ENCODE data around the gene C11orf54.

The C11orf54 gene

DNA sequence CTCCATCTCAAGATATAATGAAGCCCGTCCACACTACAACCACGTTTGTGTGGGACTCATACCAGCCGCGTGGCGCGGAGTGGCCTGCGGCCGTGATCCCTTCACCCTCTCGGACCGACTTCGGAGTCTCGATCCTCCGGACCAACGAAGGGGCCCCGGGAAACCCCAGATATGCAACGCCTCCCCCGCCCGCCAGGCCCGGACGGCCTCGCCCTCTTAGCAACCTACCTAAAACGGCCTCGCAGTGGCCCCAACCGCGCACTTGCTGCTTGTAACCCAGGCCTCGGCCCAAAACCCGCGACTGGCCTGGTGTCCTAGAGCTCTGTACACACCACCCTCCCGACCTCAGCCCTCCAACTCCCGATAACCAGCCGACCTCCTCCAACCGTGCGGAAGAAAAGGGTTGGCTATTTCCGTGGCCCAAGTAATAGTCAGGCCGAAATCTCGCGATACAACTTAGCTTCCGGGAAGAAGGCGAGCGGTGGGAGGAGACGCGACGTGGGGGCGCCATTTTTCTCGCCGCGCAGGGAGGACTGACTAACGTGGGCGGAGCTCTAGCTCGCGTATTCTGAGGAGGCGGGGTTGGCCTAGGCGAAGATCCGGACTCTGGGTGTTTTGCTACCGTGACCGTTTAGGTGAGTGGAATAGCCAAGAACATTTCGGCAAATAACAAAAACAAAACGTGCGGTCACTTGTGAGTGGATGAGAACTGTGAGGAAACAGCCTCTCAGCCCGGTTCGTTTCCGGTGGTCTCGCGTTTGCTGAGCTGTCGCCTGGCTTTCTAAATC, at the start of gene C11orf54, which contains the start of gene TAF1D:
TSS of gene C11orf54 (plus strand) at position 579 of the 788 bp plus-strand sequence. CDS start 5,722 bp downstream, outside the sequence.
TSS of gene TAF1D (minus strand) at position 402 of the 788 bp plus-strand sequence. CDS start 2,191 bp downstream, outside the sequence.
- peak; percentile 99 for DNase-seq

DNA sequence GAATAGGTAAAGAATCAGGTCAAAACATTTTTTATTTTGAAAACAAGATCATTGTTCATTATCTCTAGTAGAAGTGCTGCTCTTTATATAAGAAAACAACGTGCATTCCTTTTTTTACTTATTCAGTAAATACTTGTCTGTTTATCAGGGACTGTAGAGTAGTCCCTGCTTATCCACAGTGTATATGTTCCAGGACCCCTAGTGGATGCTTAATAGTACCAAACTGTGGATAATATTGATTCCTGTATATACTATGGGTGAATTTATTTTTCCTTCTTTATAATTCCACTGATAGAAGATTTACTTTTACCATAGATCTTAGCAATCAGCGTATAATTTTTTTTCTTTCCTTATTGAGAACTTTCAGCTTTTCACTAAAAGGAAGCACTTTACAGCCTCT, 47.4 kb upstream of the C11orf54 start:
- no peak for DNase-seq

DNA sequence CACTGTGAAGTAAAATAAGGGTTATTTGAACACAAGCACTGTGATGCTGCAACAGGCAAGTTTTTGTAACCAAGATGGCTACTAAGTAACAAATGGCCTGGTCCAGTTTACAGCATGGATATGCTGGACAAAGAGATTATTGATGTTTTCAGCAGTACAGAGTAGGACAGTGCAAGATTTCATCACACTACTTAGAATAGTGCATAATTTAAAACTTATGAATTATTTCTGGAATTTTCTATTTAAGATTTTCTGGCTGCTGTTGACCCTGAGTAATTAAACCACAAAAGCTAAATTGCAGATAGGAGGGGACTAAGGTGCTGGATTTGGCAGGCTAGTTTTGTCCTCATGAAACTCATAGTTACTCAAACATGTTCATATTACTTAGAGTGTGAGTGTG, 46.9 kb upstream of the C11orf54 start:
- no peak for DNase-seq

DNA sequence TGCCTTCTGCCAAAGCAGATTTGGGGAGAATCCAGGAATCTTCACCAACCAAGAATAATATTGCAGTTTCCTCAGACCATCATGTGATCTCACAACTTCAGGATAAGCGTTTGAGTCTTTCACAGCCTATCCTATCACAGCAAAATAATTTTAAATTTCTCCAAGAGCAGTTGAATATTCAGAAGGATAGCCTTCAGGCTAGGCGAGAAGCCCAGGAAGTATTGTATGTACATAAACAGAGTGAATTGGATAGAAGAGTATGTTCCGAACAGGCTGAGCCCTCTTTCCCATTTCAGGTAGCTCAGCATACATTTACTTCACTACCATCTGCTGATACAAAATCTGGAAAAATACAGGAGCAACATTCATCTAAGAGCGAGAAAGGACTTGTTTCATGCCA, 43.9 kb upstream of the C11orf54 start:
- no peak for DNase-seq

DNA sequence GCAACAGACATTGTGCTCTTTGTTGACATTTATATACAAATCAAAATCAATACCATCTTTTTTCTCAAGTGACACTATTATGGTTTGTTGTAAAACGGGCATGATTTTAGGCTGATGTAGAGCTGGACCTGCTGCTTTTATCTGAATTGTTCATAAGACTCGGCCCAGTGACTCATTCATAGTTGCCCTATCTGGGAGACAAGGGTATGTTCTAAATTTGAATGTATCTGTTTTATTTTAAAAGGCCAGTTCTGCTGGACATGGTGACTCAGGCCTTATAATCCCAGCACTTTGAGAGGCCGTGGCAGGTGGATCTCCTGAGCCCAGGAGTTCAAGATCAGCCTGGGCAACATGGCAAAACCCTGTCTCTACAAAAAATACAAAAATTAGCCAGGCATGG, 40.6 kb upstream of the C11orf54 start:
- no peak for DNase-seq

DNA sequence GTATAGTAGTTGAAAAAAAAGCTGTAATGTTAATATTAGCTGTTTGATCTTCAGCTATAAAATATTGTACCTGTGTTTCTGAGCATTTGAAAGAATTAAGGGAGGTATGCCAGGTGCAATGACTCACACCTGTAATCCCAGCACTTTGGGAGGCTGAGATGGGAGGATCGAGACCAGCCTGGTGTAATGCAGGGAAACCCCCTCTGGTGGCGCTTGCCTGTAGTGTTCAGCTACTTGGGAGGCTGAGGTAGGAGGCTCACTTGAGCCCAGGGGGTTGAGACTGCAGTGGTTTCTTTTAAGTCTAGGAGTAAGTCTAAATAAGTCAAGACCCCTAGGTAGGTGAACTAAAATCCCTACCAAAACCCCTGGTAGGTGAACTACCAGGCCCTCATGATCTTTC, 37.2 kb upstream of the C11orf54 start:
- DNase-seq: no peak

DNA sequence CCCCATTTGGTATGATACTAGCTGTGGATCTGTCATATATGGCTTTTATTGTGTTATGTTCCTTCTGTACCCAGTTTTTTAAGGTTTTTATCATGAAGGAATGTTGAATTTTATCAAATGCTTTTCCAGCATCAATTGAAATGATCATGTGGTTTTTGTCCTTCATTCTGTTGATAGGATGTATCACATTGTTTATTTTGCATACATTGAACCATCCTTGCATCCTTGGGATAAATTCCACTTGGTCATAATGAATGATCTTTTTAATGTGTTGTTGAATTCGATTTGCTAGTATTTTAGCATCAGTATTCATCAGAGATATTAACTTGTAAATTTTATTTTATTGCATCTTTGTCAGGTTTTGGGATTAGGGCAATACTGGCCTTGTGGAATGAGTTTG, 31.2 kb upstream of the C11orf54 start:
- no peak for DNase-seq

DNA sequence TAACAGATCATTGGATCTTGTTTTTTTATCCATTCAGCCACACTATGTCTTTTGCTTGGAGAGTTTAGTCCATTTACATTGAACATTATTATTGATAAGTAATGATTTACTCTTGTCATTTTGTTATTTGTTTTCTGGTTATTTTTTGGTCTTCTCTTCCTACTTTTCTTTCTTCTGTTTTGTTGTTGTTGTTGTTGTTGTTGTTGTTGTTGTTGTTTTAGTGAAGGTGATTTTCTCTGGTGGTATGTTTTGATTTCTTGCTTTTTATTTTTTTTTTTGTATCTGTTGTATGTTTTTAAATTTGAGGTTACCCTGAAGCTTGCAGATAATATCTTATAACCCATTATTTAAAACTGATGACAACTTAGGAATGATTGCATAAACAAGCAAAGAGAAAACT, 28.8 kb upstream of the C11orf54 start:
- no peak for DNase-seq

DNA sequence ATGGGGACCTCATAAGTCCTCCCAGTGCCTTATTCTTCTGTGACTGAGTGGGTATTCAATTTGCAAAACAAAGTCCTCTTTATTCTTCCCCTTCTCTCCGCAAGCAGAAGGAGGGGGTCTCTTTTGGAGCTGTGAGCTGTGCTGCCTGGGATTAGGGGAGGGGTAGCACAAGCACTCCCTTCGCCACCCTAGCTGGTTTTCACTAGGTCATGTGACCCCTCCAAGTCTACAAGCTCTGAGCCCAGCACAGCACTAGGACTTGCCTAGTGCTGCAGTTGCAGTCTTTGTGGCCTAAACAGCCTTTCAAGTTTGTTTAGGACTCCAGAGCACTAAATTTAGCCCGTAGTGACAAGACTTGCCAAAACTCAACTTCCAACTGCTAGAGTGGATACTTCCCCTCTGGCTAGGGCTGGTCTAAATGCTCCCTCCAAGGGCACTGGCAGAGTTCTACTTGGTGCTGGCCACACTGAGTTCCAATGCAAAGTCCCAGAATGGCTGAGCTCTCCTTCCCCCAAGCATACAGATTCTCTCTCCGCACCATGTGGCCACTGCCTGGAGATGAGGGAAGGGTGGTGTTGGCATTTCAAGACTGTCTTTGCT, 25.6 kb upstream of the C11orf54 start:
- DNase-seq: no peak

DNA sequence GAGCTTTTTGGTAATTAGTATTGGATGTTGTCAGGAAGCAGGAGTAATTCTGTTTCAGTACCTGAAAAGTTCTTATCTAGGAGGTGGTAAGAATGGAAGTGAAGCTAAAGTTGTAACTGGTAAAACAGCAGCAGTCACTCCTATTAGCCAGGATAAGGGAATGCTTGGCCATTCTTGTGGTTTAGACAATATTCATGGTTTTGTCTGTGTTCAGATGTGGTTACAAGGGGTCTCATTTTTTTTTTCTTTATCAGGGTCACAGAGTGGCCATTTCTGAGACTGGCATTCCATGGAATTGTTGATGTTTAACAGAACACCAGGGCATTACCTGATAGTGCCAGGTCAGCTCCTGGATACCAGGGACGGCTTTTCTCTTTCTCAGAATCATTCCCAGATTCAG, 24.0 kb upstream of the C11orf54 start:
- no peak for DNase-seq

DNA sequence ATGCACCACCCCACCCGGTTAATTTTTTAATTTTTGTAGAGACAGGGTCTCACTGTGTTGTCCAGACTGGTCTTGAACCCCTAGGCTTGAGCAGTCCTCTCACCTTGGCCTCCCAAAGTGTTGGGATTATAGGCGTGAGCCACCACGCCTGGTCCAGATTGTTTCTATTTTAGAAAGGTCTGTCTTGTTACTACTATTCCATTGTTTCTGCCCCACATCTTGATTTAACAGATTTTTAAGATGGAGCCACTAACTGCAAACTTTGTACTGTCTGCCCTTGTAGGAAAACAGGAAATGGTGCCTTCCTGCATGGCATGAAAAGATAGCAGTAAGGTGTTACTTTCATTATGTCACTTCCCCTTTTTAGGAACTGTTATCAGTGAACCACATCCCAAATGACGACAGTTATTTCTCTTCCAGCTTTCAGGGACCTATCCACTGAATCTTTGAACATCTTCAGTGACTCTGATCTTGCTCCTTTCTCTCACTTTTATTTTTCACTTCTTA, 23.4 kb upstream of the C11orf54 start:
- no peak for DNase-seq

DNA sequence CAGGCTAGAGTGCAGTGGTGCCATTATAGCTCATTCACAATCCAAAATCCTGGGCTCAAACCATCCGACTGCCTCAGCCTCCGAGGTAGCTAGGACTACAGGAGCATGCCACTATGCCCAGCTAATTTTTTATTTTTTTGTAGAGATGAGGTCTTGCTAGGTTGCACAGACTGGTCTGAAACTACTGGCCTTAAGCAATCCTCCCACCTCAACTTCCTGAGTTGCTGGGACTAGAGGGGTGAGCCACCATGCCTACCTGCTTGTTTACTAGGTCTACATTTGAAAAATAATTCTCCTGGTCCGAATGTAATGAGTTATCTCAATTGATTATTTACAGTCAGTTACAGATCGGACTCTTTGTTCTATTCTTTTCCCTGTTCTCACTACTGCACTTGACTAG, 22.2 kb upstream of the C11orf54 start:
- no peak for DNase-seq

DNA sequence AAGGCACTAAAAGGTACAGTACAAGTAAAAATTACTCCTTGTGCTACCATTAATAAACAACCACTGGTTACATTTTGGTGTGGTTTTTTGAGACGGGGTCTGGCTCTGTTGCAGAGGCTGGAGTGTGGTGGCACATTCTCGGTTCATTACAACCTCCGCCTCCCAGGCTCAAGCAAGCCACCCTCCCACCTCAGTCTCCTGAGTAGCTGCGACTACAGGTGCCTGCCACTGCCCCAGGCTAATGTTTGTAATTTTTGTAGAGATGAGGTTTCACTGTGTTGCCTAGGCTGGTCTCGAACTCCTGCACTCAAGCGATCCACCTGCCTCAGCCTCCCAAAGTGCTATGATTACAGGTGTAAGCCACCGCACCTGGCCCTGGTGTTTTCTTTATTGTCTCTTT, 20.9 kb upstream of the C11orf54 start:
- DNase-seq: no peak

DNA sequence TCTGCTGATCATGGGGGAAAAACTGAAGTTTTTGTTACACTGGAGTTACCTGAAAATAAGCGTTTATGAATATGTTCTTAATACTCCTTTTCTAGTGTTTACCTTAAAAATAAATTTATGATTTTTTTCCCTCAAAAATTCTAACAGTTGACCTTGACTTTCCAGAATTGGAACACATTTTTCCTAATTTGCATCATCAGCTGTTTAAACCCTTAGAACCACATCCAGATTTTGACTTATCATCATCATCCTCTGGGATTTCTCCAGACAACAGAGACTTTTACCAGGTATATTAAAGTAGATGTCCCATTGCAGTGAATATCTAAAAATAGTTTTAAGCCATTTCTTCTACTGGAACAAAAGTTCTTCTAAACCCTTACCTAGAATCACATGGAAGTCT, 17.4 kb upstream of the C11orf54 start:
- no peak for DNase-seq

DNA sequence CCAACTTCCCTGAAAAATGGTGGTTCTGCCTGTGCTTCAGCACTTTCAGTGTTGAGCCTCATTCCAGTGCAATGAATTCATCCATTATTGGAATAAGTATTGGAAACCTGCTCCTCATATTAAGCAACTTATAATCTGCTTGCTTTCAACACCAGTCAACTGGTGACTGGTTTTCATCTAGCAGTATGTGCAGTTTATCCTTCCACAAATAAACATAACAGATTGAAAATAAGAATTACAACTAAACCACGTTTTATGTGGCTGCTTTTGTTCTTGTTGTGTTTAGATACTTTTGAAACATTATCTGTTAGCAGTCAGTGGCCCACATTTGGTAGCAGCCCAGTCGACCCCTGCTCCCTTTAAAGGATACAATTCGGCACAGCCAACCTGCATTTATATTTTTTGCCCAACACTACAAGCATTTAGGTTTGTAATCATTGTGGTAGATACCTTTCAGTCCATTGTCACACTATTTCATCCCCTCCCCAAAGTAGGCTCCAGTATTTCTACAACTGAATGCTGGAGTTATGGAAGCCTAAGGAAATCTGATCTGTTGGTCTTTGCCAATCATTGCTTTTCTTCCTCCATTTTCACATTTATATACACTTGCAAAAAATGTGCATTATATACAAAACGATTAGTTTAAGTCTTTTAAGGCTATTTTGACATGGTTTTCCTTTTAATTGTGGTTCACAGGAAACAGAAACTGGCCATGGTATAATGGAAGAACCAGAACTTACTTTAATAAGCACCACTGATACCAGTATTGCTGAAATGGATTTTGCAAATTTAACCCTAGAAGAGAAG, 13.3 kb upstream of the C11orf54 start:
- DNase-seq: no peak

DNA sequence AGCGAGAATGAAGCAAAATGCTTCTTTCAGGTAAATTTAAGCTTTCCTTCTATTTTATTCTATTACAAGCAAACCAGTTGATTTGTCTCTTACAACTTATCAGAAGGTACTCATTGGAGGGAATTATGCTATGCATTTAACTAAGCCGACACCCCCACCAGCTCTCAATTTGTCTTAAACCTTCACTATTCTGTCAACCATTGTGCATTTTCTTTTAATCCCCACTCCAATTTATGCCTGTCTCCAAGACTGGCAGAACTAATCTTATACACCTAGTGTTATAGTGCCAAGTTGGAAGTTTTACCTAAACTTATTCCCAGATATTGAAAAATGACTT, 12.7 kb upstream of the C11orf54 start:
- no peak for DNase-seq

DNA sequence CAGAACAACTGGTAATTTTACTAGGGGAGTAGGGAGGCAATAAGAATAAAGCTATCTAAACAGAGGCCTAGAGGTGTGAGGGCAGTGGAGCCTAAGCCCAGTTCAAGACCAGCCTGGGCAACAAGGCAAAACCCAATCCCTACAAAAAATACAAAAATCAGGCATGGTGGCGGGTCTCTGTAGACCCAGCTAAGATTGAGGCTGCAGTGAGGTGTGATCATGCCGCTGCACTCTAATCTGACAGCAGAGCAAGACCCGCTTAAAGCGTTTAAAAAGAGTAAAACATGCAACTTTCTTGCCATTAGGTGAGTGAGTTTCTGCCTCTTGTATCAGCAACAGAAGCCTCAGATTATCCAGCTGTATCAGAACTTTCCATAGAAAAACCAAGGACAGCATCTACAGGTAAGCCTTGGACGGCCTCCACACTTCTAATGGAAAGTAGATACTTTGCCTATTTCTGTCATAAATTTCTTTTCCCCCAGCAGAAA, 12.3 kb upstream of the C11orf54 start:
- DNase-seq: no peak

DNA sequence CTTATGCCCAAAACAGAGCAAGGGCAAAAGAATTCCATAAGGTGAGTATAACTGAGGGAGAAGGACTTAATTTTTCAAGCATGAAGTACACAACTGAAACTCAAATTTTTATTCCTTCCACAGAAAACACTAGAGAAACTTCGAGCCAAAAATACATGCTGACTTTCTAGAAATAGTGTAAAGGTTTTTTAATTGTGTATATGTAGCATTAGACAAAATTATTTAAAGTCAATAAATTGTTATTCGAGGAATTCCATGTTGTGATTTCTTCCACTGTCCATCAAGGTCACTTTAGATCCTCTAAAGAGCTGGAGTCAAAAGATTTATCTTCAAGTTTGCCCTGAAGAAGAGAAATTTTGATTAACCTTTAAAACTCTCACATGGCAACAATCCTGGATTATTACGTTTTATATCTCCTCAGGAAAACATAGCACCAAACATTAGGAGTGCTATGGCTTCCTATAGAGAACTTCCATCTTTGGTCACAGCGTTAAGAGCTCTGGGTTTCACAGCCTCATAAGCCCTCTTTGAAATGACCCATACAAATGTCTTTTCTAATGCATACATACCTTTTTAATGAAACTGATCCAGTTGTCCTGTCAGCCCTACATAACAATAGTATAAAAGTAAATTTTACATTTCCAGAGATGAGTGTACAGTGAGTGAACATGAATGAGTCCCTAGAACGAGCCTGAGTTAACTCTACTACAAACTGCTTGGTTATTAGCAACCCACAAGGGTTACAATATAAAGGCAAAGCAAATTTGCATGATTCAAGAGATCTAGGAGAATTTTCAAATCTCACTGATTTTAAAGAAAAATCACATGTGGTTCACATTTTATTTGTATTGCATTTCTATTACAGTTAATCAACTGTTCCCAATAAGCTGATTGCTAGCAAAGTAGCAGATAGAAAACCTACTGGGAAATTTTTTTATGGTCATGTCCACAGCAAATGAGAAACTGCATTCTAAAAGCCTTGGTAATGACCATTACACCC, 11.1 kb upstream of the C11orf54 start:
- DNase-seq: no peak

DNA sequence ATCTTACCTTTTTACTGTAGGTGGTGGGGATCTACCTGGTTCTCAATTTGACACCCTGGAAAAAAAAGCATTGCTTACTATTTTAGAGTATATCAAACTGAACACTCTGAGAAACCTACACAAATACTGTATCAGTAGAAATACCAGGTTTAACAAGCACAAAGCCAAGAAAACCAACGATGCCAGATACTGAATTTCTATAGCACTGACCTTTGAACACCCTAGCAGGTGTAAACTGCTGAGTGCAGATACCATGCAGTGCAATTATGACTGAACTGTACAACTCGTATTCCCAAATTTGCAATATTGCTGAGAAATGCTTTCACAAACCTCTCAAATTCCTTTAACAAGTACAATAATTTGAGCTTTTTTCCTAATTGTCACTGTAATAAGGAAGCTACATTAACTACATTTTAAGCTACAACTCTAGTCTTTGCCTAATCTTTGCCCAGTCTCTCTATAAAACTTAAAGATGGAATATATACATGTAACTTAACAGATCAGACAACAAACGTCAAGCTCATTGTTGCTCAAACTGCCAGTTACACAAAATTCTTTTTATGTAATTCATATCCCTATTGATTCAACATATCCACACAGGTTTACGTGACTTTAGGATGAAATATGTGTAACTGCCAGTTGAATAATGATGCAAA, 9.1 kb upstream of the C11orf54 start:
- no peak for DNase-seq

DNA sequence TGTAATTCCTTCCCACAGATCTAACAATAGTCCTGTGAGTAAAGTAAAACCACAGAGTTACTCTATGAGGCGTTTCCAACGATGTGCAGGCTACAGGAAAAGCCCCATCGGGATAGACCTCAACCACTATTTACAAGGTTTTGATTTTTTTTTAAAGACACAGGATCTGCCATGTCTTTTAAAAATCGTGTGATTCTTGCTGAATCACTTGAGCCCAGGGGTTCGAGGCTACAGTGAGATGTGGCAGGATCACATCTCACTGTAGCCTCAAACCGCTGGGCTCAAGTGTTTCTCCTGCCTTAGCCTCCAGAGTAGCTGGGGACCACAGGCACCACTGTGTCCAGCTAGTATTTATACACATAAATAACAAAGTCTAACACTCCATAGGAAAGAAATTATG, 8.0 kb upstream of the C11orf54 start:
- no peak for DNase-seq

DNA sequence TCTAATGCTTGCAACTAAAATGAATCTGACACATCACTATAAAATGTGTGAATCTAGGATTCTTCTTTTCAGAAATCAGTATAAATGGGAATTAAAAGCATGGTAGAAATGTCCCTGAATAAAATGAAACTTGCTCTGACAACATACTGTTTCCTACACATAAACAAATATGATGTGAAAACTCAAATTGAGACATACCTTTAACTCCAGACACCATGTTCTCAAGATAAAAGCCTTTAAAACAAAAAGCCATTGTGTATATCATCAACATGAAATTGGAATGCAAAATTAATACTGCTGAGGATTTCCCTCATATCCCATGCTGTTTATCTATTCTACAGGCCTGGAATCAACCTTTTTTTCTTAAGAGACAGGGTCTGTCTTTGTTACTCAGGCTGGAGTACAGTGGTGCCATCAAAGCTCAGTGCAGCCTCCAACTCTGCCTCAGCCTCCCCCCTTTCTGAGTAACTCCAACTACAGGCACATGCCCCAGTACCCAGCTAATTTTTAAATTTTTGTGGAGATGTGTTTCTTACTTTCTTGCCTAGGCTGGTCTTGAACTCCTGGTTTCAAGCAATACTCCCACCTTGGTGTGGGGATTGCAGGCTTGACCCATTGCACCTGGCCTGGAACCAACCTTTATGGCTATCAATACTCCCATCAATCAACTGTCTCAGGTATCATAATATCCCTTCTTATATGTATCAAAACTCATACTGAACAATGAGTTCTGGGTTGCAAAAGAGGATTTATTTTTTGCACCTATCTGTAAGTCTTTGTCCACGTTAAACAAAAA, 6.8 kb upstream of the C11orf54 start:
- DNase-seq: no peak
